GM08714 (cell line): ENCODE data around the gene LACTBL1.

Experiments used
- H3K4me3 ChIP-seq: fragments of 200-500 bp; sonication (Bioruptor generic); 2 replicates; pipeline ENCODE4 v1.5.1; 2014; ENCODE audit warnings: mild to moderate bottlenecking, low read length, inconsistent platforms
- ZNF274 ChIP-seq: IDR thresholded peaks from 2 replicates; pipeline ENCODE4 v1.6.1; 2012; ENCODE audit warnings: mild to moderate bottlenecking, low read depth, low read length

LACTBL1 gene

DNA sequence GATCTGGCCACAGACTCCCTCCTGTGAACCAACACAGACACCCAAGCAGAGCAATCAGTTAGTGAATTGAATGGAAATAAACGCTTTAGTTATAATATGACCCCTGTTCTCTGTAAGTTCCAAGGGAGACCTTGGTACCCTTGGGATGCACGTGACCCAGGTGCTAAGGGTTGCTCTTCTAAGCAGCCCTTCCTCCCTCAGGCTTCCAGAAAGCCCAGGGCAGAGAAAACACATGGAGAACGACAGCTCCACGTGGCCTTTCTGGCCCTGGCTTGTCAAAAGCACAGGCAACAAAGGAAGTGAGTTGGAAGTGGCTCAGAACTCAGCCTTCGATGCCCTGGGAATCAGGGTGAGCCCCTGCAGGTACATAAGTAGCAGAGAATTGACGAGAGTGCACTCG lies 57.4 kb downstream of the LACTBL1 start:
- no peak overlapping the region for H3K4me3 ChIP-seq
- no peak for TF ChIP-seq ZNF274

DNA sequence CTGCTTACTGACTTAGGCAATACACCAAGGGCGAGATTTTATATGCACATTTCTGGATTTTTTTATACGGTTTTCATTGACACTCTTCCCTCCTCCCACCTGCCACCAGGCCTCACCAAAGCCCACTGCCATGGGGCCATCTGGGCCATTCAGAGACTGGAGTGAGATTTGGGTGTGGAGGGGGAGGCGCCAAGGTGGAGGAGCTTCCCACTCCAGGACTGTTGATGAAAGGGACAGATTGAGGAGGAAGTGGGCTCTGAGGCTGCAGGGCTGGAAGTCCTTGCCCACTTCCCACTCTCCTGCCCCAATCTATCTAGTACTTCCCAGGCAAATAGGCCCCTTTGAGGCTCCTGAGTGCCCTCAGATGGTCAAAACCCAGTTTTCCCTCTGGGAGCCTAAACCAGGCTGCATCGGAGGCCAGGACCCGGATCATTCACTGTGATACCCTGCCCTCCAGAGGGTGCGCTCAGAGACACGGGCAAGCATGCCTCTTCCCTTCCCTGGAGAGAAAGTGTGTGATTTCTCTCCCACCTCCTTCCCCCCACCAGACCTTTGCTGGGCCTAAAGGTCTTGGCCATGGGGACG lies 57.9 kb downstream of the LACTBL1 start:
- no peak for TF ChIP-seq ZNF274
- no peak overlapping the region for H3K4me3 ChIP-seq

GRCh38 chr1:22914156-22914555 lies 58.5 kb downstream of the LACTBL1 start:
- no peak overlapping the region for H3K4me3 ChIP-seq
- no peak for TF ChIP-seq ZNF274

DNA sequence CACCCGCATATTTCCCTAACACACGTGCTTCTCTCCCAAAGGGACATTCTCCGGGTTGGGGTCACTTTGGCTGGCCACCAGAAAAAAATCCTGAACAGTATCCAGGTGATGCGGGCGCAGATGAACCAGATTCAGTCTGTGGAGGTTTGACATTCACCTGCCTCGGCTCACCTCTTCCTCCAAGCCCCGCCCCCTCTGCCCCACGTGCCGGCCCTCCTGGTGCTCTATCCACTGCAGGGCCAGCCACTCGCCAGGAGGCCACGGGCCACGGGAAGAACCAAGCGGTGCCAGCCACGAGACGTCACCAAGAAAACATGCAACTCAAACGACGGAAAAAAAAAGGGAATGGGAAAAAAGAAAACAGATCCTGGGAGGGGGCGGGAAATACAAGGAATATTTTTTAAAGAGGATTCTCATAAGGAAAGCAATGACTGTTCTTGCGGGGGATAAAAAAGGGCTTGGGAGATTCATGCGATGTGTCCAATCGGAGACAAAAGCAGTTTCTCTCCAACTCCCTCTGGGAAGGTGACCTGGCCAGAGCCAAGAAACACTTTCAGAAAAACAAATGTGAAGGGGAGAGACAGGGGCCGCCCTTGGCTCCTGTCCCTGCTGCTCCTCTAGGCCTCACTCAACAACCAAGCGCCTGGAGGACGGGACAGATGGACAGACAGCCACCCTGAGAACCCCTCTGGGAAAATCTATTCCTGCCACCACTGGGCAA lies 59.1 kb downstream of the LACTBL1 start:
- no peak for TF ChIP-seq ZNF274
- no peak overlapping the region for H3K4me3 ChIP-seq

GRCh38 chr1:22912311-22912710 lies 60.4 kb downstream of the LACTBL1 start:
- no peak for TF ChIP-seq ZNF274

GRCh38 chr1:22910986-22911651 lies 61.5 kb downstream of the LACTBL1 start:
- H3K4me3 ChIP-seq: no peak overlapping the region
- no peak for TF ChIP-seq ZNF274

More at GRCh38 chr1:22912311-22912710, 60.4 kb downstream of the LACTBL1 start:
- no peak overlapping the region for H3K4me3 ChIP-seq

DNA sequence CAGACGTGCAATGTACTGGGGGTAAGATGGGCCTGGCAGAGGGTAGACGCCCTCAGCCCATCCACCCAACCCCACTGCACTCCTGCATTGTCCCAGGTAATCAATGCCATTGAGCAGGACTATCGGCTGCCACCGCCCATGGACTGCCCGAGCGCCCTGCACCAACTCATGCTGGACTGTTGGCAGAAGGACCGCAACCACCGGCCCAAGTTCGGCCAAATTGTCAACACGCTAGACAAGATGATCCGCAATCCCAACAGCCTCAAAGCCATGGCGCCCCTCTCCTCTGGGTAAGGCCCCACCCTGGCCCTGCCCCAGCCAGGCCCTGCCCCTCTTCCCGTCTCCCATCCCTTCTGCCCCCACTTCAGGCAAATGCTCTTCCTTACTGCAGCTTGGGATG lies 62.4 kb downstream of the LACTBL1 start:
- H3K4me3 ChIP-seq: no peak overlapping the region
- no peak for TF ChIP-seq ZNF274

GRCh38 chr1:22908880-22909426 lies 63.7 kb downstream of the LACTBL1 start:
- TF ChIP-seq ZNF274: no peak
- H3K4me3 ChIP-seq: no peak overlapping the region

DNA sequence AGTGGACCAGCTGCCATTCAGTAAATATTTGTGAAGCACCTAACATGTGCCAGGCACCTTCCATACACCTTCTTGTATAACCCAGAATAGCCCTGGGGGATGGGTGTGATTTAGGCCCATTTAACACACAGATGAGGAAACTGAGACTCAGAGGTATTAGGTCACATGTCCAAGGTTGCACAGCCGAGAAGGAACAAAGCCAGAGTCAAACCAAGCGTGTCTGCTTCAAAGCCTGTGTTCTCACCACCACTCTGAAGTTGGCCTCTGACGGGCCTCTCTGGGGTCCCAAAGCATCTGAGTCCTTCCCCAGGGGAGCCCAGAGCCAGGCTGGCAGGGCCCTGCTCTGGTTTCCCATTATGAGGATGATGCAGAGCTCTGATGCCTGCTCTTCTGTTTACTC lies 65.1 kb downstream of the LACTBL1 start:
- no peak for TF ChIP-seq ZNF274
- no peak overlapping the region for H3K4me3 ChIP-seq

DNA sequence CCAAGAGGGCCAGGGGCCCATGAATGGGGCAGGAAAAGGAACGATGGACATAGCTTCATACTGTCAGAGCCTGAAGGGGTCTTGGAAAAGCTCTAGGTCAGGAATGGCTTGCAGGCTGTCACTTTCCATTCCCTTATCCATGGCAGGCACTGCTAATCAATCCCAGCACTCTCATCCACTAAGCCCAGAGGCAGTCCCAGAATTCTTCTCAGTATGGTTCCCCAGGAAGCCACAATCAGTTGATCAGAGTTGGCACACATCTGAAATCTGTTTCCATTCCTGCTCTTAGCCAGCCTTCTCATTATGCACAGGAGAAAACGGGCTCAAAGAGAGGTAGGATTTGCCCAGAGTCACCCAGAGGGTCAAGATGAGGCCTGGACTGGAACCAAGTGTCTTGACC lies 65.7 kb downstream of the LACTBL1 start:
- no peak overlapping the region for H3K4me3 ChIP-seq
- TF ChIP-seq ZNF274: no peak

DNA sequence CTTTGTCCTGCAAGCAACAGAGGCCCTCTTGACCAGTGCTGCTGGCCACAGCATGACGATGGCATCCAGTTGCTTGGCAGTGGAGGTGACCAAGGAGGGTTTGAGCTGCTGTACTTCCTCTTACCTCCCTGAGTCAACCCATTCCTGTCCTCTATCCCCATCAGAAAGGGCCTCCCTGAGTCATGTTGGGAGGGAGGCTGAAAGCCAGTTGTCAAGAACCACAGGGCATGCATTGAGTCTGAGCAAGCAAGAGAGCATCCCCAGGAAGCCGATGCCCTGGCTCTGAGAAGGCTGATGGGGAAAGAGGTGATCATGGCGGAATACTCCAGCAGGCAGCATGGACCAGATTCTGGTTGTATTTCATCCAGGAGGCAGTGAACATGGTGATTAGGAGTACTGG lies 69.6 kb downstream of the LACTBL1 start:
- TF ChIP-seq ZNF274: no peak
- no peak overlapping the region for H3K4me3 ChIP-seq
